ENCODE results near the gene AADAT.
"Not testable (repeated sequence)": the region's sequence is repeated elsewhere in the genome, so short reads cannot be mapped to it uniquely, and the experiment has no call there.

The AADAT gene

GRCh38 chr4:170089668-170090351 is at the start of gene AADAT:
Gene AADAT (minus strand): TSS chr4:170089956. CDS start chr4:170089690, 266 bp downstream.
- peak; percentile 68 to 72 for DNase-seq

DNA sequence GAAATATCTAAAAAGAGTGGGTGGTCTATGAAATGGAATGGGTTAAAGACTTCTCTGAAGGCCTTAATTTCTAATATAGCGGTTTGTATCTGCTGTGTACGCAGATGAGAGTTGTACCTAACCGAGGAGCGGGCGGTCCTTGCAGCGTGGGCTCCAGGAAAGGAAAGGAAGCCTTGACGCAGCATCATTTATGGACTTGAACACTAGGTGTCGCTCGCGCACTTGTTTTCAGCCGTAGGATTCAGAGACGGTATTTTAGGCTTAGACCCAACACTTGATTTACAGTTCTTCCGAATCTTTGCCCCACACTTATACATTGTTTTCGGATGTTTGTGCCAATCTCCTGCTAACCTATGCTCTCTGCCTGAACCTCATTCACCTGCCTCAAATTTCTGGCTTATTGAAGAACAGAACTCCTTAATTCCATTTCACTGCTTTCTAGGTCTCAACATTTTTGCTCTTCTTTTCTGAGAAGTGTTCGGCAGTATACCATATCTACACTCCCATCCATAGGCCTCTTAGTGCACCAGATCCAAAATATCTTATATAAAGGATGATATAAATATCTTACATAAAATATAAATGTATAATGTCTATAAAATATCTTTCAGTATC is 48.9 kb upstream of the AADAT start:
- peak; percentile 62 to 69 for DNase-seq

GRCh38 chr4:170137927-170138326 is 48.2 kb upstream of the AADAT start:
- no peak for DNase-seq

DNA sequence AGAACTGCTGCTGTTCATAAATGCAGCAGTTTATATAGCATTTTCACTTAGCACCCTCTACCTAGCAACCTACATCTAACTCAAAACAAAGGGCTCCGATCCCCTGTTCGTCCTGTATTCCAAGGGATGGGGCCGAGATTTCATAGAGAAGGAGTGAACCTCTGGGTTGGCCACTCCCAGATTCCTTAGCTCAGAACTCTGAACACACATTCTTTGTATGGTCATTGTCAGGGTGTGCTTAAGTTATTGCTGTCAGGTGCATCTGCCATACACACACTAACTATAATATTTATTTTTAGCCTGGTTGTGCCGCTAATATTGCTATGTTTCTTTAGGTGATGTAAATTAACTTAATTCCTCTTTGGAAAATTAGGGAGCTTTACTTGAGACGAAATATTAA is 47.7 kb upstream of the AADAT start:
- no peak for DNase-seq

- DNase-seq: peak in 1 of 2 experiments; percentile 4
Observed at GRCh38 chr4:170134821-170135220, 45.1 kb upstream of the AADAT start.

- DNase-seq: no peak
Observed at GRCh38 chr4:170128219-170128804, 38.6 kb upstream of the AADAT start.

GRCh38 chr4:170127758-170128157 is 38.0 kb upstream of the AADAT start:
- no peak for DNase-seq

DNA sequence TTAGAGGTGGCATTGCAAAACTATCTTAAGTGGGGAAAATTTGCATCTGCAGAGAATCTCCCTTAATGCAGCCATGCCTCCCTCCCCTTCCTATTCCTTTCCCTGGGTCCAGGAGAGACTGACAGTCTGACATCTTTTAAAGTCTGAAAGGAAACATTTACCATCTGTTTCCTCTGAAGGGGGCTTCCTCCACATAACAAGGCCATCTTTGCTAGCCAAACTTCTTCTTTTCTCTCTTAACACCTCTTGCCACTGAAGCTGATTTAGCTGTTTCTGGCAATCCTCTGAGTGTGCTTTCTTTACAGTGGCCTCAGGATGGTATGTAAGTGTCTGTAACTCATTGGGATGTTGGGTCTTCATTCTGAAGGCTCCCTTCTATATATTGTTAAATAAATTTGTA is 34.6 kb upstream of the AADAT start:
- DNase-seq: no peak

- DNase-seq: no peak
Observed at GRCh38 chr4:170122252-170122651, 32.5 kb upstream of the AADAT start.

DNA sequence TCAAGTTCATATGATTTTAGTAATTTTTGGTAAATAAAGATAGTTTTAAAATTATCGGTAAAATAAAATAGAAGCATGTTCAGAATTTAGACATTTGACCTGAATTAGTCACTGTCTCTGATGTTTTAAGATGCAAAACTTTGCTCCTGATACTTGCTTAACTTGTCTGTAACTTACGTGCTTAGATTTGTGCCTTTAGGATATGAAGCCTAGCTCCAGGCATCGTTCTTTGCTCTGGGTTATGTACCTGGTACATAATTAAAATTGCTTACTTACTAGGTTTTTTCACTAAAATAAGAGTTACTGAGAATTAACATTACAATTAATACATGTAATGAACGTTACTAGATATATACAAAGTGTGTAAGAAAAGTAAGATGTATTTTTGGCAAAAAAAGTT is 24.9 kb upstream of the AADAT start:
- no peak for DNase-seq

DNA sequence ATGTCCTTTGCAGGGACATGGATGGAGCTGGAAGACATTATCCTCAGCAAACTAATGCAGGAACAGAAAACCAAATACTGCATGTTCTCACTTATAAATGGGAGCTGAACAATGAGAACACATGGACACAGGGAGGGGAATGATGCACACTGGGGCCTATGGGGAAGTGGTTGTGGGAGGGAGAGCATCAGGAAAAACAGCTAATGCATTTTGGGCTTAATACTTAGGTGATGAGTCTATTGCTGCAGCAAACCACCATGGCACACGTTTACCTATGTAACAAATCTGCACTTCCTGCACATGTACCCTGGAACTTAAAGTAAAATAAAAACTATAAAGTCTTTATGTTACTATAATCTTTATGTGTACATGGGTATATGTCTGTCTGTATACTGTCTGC is 24.4 kb upstream of the AADAT start:
- not testable (repeated sequence) for DNase-seq

DNA sequence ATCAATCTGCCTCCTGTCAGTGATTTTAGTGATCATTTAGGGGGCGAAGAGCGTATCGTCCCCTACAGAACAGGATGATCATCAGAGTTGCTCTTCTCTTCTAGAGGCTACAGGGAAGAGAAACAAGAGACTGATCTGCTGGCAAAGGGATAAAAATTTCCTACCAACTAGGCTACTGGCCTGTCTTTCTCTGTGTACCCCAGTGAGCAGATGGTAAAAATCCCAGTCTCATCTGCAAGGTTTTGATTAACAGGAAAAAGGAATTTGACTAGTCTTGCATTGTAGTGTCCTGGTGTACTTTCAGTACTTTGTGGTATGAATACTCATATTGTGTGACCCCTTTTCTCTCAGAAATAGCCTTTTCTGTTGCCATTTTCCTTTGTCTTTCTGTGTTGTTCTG is 21.8 kb upstream of the AADAT start:
- no peak for DNase-seq

DNA sequence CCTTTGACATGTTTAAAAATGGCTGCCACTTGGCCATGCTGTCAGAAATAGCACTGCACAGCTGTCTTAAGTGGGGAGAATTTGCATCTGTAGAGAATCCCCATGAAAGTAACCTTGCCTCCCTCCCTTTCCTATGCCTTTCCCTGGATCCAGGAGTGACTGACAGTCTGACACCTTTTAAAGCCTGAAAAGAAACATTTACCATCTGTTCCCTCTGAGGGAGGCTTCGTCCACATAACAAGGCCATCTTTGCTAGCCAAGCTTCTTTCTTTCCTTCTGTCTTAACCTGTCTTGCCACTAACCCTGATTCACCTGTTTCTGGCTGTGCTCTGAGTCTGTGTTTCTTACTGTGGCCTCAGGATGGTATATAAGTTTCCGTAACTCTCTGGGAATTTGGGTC is 21.3 kb upstream of the AADAT start:
- no peak for DNase-seq

DNA sequence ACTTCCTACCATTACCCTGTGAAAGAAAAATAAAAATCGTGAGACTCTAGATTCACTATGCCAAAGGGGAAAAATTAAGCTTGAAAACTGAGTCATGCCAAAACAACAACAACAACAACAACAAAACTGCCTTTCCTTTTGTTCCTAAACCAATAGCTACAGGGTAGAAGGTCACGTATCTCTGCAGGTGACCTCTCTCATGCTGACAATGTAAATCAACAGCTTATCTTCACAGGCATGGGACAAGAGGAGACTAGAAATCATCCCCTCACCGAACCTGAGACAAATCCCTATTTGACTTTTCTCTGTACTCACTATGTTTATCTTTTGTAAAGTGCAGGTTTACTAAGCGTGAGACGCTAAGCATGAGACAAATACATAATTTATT is 20.5 kb upstream of the AADAT start:
- DNase-seq: no peak

DNA sequence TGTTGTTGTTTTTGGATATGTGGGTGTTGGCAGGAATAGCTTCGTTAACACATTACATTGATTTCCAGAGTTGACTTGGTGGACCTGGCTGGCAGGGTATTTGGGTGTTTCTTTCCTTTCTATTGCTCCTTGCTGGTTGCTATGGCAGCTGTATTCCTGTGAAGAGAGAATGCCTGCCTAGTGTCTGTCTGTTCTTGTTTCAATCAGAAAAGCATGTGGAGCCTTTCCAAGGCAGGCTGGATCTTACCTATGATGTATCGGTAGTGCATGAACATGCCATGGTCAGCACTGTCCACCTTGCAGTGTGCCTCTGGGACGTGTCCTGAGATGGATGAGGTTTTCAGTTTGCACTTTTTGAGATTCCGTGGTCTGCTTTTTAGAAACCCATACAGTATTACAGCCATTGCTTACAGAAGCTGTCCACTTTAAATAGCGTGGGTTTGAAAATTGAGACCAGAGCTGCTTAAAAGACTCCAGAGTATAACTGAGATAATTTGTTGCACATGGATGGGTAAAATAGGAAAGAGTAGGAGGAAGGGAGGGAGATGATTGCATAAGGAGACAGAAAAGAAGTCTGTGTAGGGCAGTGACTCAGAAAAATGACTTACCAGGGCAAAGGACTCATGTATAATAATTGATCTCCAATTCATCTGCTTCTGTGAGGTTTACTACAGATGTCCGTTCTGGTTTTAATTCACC is 20.0 kb upstream of the AADAT start:
- no peak for DNase-seq

DNA sequence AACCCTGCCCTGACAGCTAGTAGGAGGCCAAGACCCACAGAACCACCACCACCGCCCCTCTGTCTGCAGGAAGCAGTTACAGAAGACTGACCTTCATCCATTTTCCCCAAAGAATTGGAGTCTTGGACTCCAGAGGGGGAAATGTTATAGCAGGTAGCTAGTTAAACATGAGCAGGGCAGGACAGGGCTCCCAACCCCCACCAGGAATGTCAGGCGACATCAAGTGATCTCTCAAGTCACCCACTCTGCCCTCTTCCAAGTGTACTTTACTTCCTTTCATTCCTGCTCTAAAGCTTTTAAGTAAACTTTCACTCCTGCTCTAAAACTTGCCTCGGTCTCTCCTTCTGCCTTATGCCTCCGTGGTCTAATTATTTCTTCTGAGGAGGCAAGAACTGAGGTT is 17.1 kb upstream of the AADAT start:
- no peak for DNase-seq

DNA sequence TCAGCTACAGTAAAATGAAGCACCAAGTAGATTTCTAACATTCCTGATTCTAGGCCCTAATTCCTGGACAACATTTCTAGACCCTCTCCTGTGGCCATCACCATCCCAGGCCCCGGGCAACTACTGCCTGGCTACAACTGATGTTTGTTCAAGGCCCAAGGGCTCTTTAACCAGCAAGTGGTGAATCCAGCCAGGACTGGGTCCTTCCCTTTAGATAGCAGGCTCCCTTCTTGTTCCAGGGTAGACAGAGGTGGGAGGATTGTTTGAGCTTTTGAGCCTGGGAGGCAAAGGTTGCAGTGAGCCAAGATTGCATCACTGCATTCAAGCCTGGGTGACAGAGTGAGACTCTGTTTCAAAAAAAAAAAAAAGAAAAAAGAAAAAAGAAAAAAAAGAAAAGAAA is 12.7 kb upstream of the AADAT start:
- no peak for DNase-seq

- DNase-seq: not testable (repeated sequence)
Observed at GRCh38 chr4:170098171-170098570, 8.4 kb upstream of the AADAT start.

GRCh38 chr4:170097681-170098080 is 7.9 kb upstream of the AADAT start:
- no peak for DNase-seq

- no peak for DNase-seq
Observed at GRCh38 chr4:170093973-170094535, 4.3 kb upstream of the AADAT start.

DNA sequence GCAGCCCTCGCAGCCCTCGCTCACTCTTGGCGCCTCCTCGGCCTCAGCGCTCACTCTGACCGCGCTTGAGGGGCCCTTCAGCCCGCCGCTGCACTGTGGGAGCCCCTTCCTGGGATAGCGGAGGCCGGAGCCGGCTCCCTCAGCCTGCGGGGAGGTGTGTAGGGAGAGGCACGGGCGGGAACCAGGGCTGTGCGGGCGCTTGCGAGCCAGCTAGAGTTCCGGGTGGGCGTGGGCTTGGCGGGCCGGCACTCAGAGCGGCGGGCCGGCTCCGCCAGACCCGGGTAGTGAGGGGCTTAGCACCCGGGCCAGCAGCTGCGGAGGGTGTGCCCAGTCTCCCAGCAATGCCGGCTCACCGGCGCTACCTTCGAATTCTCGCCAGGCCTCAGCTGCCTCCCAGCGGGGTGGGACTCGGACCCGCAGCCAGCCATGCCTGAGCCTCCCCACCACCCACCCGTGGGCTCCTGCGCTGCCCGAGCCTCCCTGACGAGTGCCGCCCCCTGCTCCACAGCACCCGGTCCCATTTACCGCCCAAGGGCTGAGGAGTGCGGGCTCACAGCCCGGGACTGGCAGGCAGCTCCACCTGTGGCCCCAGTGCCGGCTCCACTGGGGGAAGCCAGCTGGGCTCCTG is 1.4 kb upstream of the AADAT start:
- DNase-seq: no peak

DNA sequence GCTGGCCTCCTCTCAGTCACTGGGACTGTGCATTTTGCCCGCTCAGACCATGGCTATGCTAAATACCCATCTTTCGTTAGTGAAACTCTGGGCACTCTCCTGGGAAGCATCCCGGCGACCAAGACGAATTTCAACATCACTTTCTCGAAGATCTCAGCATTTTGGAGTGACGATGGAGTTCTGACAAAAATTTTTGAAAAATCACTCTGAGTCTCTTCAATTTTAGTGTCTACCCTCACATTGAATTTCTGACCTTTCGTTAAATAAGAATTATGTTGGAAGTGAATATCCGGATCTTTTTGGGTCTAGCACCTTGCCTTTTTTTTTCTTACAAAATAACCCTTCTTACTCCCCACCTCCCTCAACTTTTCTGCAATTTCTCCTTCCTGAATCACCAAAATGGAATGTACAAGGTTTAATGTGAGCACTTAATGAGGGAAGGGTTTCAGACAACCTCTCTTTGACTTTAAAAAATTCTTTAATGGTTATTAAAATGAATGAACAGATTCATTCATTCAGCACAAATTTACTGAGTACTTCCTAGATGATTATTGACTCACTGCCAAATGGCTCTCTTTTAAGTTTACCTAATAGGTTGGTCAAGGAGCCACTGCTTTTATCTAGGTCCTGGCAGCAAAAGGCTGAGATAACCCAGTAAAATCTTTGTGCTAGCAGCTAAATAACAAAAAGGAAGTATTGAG is 746 bp upstream of the AADAT start:
- DNase-seq: no peak
